ENCODE measurements around the gene NVL. TPM values are rescaled to one million over a fixed set of nuclear protein-coding genes. Genes with fewer than 3 reads are reported as not detected.

Gene NVL
- 43.7 and 44.4 TPM in 2 replicates for total RNA-seq

GRCh38 chr1:224329842-224330753 lies at the start of gene NVL:
TSS of gene NVL (minus strand) at chr1:224330172. CDS start at chr1:224330127, 45 bp downstream.
- ATAC-seq (ENCODE audit: low read depth), result peak; percentile 84
- no peaks in the 10 kb centered on the region for H3K9me3 Mint-ChIP-seq
- H3K4me1 Mint-ChIP-seq, result peaks cover 46% of the 10 kb centered on the region
- intact Hi-C loops (cut with micrococcal nuclease), result loop anchor here (1.0 to 10.0 kb wide), 6 partner anchors 26 to 618 kb away; partner anchors contain the start of genes CAPN2, CNIH4, DEGS1 and FBXO28
- H3K4me3 Mint-ChIP-seq, result peak within 1 kb of the TSS; percentile 91
- no peaks in the 10 kb centered on the region for H3K27me3 Mint-ChIP-seq
- peak; percentile 79 for DNase-seq
- no peak for TF ChIP-seq CTCF (IDR thresholded peaks at IDR 0.05)
- CTCF ChIA-PET, result interaction anchor here (0.6 to 1.4 kb wide), 3 partner anchors 127 to 216 kb away, joined by 3 to 4 read pairs (median 3); partner anchors contain the start of gene FBXO28
- H3K27ac Mint-ChIP-seq, result peak within 1 kb of the TSS; percentile 99
- H3K36me3 Mint-ChIP-seq (ENCODE audit: low read depth), result peaks cover 22% of the 10 kb centered on the region
- POLR2A ChIA-PET, result interaction anchor here (0.6 to 1.4 kb wide), 14 partner anchors 27 to 582 kb away, joined by 3 to 14 read pairs (median 4); partner anchors contain the start of genes CNIH4, DEGS1 and FBXO28

GRCh38 chr1:224378855-224379631 lies 49.1 kb upstream of the NVL start:
- no peak overlapping the region for H3K4me3 Mint-ChIP-seq
- POLR2A ChIA-PET, result no interaction called here
- H3K27me3 Mint-ChIP-seq, result no peaks in the 10 kb centered on the region
- peak overlapping the region; percentile 30 for H3K27ac Mint-ChIP-seq
- H3K9me3 Mint-ChIP-seq, result no peaks in the 10 kb centered on the region
- no peak for ATAC-seq (ENCODE audit: low read depth)
- intact Hi-C loops (cut with micrococcal nuclease), result no loop called here
- peaks cover 50% of the 10 kb centered on the region for H3K36me3 Mint-ChIP-seq (ENCODE audit: low read depth)
- DNase-seq, result no peak
- CTCF ChIA-PET, result interaction anchor here (1.5 kb wide), 1 partner anchor 79 kb away, joined by 4 read pairs; no protein-coding TSS in a partner anchor
- no peak for TF ChIP-seq CTCF (IDR thresholded peaks at IDR 0.05)
- H3K4me1 Mint-ChIP-seq, result peaks cover 23% of the 10 kb centered on the region

GRCh38 chr1:224377676-224378006 lies 47.7 kb upstream of the NVL start:
- no peak for DNase-seq
- Mint-ChIP-seq H3K4me3 (no peak overlapping the region), H3K36me3 (ENCODE audit: low read depth) (peaks cover 59% of the 10 kb centered on the region), H3K4me1 (peaks cover 23% of the 10 kb centered on the region), H3K9me3 (no peaks in the 10 kb centered on the region), H3K27ac (no peak overlapping the region), H3K27me3 (no peaks in the 10 kb centered on the region)
- CTCF ChIA-PET, result no interaction called here
- no peak for TF ChIP-seq CTCF (IDR thresholded peaks at IDR 0.05)
- intact Hi-C loops (cut with micrococcal nuclease), result no loop called here
- POLR2A ChIA-PET, result interaction anchor here (0.7 kb wide), 1 partner anchor 1928 kb away, joined by 7 read pairs; no protein-coding TSS in a partner anchor
- no peak for ATAC-seq (ENCODE audit: low read depth)

GRCh38 chr1:224375059-224375458 lies 45.1 kb upstream of the NVL start:
- no peak overlapping the region for H3K4me3 Mint-ChIP-seq
- DNase-seq (no peak), ATAC-seq (ENCODE audit: low read depth) (no peak)
- no peak overlapping the region for H3K27ac Mint-ChIP-seq
- intact Hi-C loops (cut with micrococcal nuclease), result no loop called here
- POLR2A ChIA-PET, result no interaction called here
- no peaks in the 10 kb centered on the region for H3K27me3 Mint-ChIP-seq
- H3K36me3 Mint-ChIP-seq (ENCODE audit: low read depth), result peaks cover 79% of the 10 kb centered on the region
- no peaks in the 10 kb centered on the region for H3K9me3 Mint-ChIP-seq
- CTCF ChIA-PET, result no interaction called here
- TF ChIP-seq CTCF (IDR thresholded peaks at IDR 0.05), result no peak
- peaks cover 14% of the 10 kb centered on the region for H3K4me1 Mint-ChIP-seq
